ENCODE measurements around the gene ATAD2B. TPM values are rescaled to one million over a fixed set of nuclear protein-coding genes. Genes with fewer than 3 reads are reported as not detected.
A peak's percentile ranks its signal among the peaks of the same experiment; 100 is the strongest.

ATAD2B gene
- total RNA-seq, 1 donor: 17.4 TPM

DNA sequence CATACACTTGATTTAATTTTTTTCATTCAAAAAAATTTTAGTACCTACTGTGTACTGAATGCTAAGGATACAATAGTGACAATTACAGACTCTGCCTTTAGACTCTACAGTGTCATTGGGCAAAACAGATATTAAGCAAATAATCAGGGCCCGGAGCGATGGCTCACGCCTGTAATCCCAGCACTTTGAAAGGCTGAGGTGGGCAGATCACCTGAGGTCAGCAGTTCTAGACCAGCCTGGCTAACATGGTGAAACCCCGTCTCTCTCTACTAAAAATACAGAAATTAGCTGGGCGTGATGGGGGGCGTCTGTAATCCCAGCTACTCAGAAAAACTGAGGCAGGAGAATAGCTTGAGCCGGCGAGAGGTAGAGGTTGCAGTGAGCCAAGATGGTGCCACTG, 14.7 kb upstream of the ATAD2B start:
- H3K79me2 ChIP-seq (ENCODE audit: insufficient read depth, low read length): peaks cover 47% of the 10 kb centered on the region
- TF ChIP-seq, protein P1, sequence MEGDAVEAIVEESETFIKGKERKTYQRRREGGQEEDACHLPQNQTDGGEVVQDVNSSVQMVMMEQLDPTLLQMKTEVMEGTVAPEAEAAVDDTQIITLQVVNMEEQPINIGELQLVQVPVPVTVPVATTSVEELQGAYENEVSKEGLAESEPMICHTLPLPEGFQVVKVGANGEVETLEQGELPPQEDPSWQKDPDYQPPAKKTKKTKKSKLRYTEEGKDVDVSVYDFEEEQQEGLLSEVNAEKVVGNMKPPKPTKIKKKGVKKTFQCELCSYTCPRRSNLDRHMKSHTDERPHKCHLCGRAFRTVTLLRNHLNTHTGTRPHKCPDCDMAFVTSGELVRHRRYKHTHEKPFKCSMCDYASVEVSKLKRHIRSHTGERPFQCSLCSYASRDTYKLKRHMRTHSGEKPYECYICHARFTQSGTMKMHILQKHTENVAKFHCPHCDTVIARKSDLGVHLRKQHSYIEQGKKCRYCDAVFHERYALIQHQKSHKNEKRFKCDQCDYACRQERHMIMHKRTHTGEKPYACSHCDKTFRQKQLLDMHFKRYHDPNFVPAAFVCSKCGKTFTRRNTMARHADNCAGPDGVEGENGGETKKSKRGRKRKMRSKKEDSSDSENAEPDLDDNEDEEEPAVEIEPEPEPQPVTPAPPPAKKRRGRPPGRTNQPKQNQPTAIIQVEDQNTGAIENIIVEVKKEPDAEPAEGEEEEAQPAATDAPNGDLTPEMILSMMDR (IDR thresholded peaks at IDR 0.05; ENCODE audit: extremely low read depth, low read depth, low read length): no peak
- no peak for DNase-seq (ENCODE audit: insufficient read length, low spot score, missing footprints)

GRCh38 chr2:23940718-23941620, 14.0 kb upstream of the ATAD2B start:
- peak overlapping the region; percentile 79 for H3K4me3 ChIP-seq (ENCODE audit: insufficient read depth, low read length)
- TF ChIP-seq, protein P1 (IDR thresholded peaks at IDR 0.05; ENCODE audit: extremely low read depth, low read depth, low read length): no peak
- peak overlapping the region; percentile 87 for H3K4me2 ChIP-seq (ENCODE audit: insufficient read depth, low read length)
- H3K4me1 ChIP-seq (ENCODE audit: insufficient read depth, low read length): peaks cover 20% of the 10 kb centered on the region
- peaks cover 45% of the 10 kb centered on the region for H3K79me2 ChIP-seq (ENCODE audit: insufficient read depth, low read length)
- DNase-seq (ENCODE audit: insufficient read length, low spot score, missing footprints): peak; percentile 87
- peaks cover 5% of the 10 kb centered on the region for H4K20me1 ChIP-seq (ENCODE audit: insufficient read depth, low read length)
- no peaks in the 10 kb centered on the region for H3K36me3 ChIP-seq (ENCODE audit: insufficient read depth, low read length)
- peak overlapping the region; percentile 90 for H2AFZ ChIP-seq (ENCODE audit: low read length)
- no peaks in the 10 kb centered on the region for H3K27me3 ChIP-seq (ENCODE audit: insufficient read depth, low read length)
- H3K27ac ChIP-seq (ENCODE audit: low read depth, low read length): peak overlapping the region; percentile 35
- H3K9me3 ChIP-seq (ENCODE audit: low read depth, low read length): no peaks in the 10 kb centered on the region

More for the DNA sequence above, 14.7 kb upstream of the ATAD2B start:
- Histone ChIP-seq H4K20me1 (ENCODE audit: insufficient read depth, low read length) (peaks cover 5% of the 10 kb centered on the region), H3K27me3 (ENCODE audit: insufficient read depth, low read length) (no peaks in the 10 kb centered on the region), H3K4me2 (ENCODE audit: insufficient read depth, low read length) (peak overlapping the region; percentile 87), H2AFZ (ENCODE audit: low read length) (no peak overlapping the region), H3K4me3 (ENCODE audit: insufficient read depth, low read length) (no peak overlapping the region), H3K36me3 (ENCODE audit: insufficient read depth, low read length) (no peaks in the 10 kb centered on the region), H3K4me1 (ENCODE audit: insufficient read depth, low read length) (peaks cover 20% of the 10 kb centered on the region), H3K9me3 (ENCODE audit: low read depth, low read length) (no peaks in the 10 kb centered on the region), H3K27ac (ENCODE audit: low read depth, low read length) (no peak overlapping the region)

DNA sequence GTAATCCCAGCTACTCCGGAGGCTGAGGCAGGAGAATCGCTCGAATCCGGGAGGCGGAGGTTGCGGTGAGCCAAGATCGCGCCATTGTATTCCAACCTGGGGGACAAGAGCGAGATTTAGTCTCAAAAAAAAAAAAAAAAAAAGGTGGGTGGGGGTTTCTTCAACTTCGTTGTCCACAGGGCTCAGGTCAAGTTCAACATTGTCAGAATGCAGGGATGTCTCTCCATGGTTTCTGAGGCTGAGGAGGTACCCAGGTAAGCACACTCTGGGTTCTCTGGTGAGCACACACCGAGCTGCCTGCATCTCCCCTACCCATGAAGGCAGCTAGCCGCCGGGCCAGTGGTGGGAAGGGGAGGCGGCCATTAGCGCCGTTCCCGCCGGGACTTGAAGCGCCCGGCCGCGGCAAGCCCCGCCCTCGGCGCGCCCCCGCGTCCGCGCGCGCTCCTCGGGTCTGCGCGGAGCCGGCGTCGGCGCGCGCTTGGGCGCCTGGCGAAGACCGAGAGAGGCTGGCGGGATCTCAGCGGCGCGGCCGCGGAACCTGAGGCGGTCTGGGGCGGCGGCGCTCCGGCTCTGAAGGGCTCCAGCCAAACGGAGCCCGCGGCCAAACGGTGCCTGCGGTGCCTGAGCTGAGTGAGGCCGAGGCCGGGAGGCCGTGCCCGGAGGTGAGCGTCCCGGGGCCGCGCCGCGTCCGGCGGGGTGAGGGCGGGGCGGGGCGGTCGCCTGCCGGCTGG, 13.2 kb upstream of the ATAD2B start, which contains the start of gene UBXN2A:
TSS of gene UBXN2A (plus strand) at position 477 of the 731 bp plus-strand sequence. CDS start 17,852 bp downstream, outside the sequence.
- Histone ChIP-seq H3K9me3 (ENCODE audit: low read depth, low read length) (no peaks in the 10 kb centered on the region), H3K27me3 (ENCODE audit: insufficient read depth, low read length) (no peaks in the 10 kb centered on the region), H3K4me2 (ENCODE audit: insufficient read depth, low read length) (peak within 1 kb of the TSS; percentile 99), H3K27ac (ENCODE audit: low read depth, low read length) (peak within 1 kb of the TSS; percentile 61), H2AFZ (ENCODE audit: low read length) (peak within 1 kb of the TSS; percentile 98), H3K4me3 (ENCODE audit: insufficient read depth, low read length) (peak within 1 kb of the TSS; percentile 79), H3K4me1 (ENCODE audit: insufficient read depth, low read length) (peaks cover 20% of the 10 kb centered on the region), H3K79me2 (ENCODE audit: insufficient read depth, low read length) (peaks cover 38% of the 10 kb centered on the region), H4K20me1 (ENCODE audit: insufficient read depth, low read length) (peaks cover 5% of the 10 kb centered on the region), H3K36me3 (ENCODE audit: insufficient read depth, low read length) (no peaks in the 10 kb centered on the region)
- TF ChIP-seq, protein P1 (IDR thresholded peaks at IDR 0.05; ENCODE audit: extremely low read depth, low read depth, low read length): no peak
- DNase-seq (ENCODE audit: insufficient read length, low spot score, missing footprints): peak; percentile 99

Measured in osteoblast (primary cell).